Neural crest cell (in vitro differentiated cells): ENCODE results near the gene ZNF366. TPM values are rescaled to one million over a fixed set of nuclear protein-coding genes. Genes with fewer than 3 reads are reported as not detected.

ENCODE experiments used
- DNase-seq: peaks from one replicate; pipeline ENCODE4 v3.0.0; 2021; ENCODE audit warnings: low read depth, mixed read lengths, low spot score
- H3K27ac Mint-ChIP-seq: one replicate; pipeline ENCODE4 v1.8.0; 2021; ENCODE audit warnings: mild to moderate bottlenecking, mixed read lengths; ENCODE audit not compliant: unreplicated experiment
- H3K27me3 Mint-ChIP-seq: 2 replicates; pipeline ENCODE4 v1.8.0; 2021; ENCODE audit warnings: low read depth, mild to moderate bottlenecking, mixed read lengths
- H3K36me3 Mint-ChIP-seq: 2 replicates; pipeline ENCODE4 v1.8.0; 2021; ENCODE audit warnings: low read depth, mild to moderate bottlenecking, mixed read lengths
- H3K4me1 Mint-ChIP-seq: 2 replicates; pipeline ENCODE4 v1.8.0; 2021; ENCODE audit warnings: mixed read lengths
- H3K4me3 Mint-ChIP-seq: one replicate; pipeline ENCODE4 v1.8.0; 2021; ENCODE audit warnings: mild to moderate bottlenecking, mixed read lengths
- H3K9me3 Mint-ChIP-seq: 2 replicates; pipeline ENCODE4 v1.8.0; 2021; ENCODE audit warnings: mixed read lengths
- total RNA-seq: library from RNA; stranded (reverse); gene quantifications from 2 replicates; pipeline ENCODE4 v1.2.1, GENCODE V29; 2021
- TF ChIP-seq, protein P1 (sequence below): fragments of 200-600 bp; sonication (generic); conservative IDR thresholded peaks from 2 replicates; pipeline ENCODE4 v1.5.0; 2021; ENCODE audit warnings: antibody characterized with exemption, mild to moderate bottlenecking

ZNF366 gene
- total RNA-seq, 1 donor from 2014 or later = not detected

DNA sequence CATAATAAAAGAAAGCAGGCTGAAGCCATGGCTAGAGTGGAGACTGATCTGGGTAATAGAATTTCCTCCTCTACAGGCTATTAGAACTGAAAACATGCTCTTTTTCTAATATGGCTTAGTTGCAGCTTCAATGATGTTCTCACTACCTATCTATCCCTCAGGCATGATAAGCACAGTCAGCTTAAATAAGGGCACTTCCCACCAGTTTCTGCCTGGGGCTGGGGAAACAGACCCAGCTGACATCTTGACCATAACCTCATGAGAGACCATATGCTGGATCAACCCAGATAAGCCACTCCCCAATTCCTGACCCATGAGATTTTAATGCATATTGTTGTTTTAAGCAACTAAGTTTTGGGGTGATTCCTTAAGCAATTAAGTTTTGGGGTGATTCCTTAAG is 81.2 kb downstream of the ZNF366 start:
- TF ChIP-seq, protein P1, sequence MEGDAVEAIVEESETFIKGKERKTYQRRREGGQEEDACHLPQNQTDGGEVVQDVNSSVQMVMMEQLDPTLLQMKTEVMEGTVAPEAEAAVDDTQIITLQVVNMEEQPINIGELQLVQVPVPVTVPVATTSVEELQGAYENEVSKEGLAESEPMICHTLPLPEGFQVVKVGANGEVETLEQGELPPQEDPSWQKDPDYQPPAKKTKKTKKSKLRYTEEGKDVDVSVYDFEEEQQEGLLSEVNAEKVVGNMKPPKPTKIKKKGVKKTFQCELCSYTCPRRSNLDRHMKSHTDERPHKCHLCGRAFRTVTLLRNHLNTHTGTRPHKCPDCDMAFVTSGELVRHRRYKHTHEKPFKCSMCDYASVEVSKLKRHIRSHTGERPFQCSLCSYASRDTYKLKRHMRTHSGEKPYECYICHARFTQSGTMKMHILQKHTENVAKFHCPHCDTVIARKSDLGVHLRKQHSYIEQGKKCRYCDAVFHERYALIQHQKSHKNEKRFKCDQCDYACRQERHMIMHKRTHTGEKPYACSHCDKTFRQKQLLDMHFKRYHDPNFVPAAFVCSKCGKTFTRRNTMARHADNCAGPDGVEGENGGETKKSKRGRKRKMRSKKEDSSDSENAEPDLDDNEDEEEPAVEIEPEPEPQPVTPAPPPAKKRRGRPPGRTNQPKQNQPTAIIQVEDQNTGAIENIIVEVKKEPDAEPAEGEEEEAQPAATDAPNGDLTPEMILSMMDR = no peak
- H3K27me3 Mint-ChIP-seq = no peaks in the 10 kb centered on the region

DNA sequence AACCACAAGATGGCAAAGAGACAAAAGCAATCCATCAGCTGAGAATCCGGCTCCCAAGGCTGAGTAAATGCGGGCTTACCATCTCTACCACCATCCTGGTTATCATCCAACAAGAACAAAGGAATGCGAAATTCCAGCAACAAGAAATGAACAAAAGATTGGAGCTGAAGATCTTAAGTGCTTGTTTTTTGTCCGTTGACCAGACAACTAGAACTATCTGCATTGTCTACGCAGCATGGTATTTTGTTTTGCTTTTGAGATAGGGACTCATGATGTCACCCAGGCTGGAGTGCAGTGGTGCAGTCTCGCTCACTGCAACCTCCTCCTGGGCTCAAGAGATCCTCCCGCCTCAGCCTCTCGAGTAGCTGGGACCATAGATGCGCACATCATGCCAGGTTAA is 88.9 kb downstream of the ZNF366 start:
- Mint-ChIP-seq H3K9me3 (peaks cover 2% of the 10 kb centered on the region), H3K36me3 (no peaks in the 10 kb centered on the region), H3K4me3 (no peak overlapping the region), H3K27me3 (no peaks in the 10 kb centered on the region), H3K4me1 (no peaks in the 10 kb centered on the region), H3K27ac (no peak overlapping the region)
- TF ChIP-seq, protein P1 = no peak
- no peak for DNase-seq

More for the DNA sequence above, 81.2 kb downstream of the ZNF366 start:
- H3K36me3 Mint-ChIP-seq = no peaks in the 10 kb centered on the region
- peaks cover 10% of the 10 kb centered on the region for H3K4me1 Mint-ChIP-seq
- H3K27ac Mint-ChIP-seq = no peak overlapping the region
- no peak for DNase-seq
- H3K4me3 Mint-ChIP-seq = no peak overlapping the region
- peaks cover 2% of the 10 kb centered on the region for H3K9me3 Mint-ChIP-seq

DNA sequence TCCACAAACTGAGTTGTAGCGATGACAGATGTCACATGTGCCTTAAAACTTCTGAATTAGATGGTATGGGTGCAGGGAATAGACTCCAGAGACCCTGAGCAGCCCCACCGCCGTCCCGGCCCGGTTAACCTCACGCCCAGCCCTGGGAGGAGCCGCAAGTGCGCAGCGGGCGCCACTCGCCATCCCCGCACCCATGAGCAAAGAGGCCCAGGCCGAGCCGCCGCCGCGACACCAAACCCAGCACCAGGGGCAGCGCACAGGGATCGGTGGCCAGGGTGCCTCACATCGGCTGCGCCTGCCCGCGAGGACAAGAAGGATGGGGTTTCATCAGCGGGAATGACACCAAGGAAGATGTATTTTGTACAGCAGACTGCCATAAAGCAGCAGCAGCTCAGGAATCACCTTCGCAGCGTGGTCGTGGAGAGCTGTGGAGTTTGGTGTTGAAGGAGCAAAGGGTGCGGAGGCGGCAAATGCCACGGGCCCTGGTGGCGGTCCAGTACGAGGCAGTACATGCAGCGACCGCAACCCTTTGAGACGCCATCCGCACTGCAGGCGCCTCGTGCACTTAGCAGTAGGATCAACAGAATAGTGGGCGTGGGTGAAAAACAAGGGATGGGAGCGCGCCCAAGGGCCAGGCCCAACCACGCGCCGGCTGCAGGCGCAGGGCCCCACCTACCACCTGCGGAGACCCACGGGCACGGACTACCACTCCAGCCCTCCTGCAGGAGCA is 89.7 kb downstream of the ZNF366 start:
- no peaks in the 10 kb centered on the region for H3K36me3 Mint-ChIP-seq
- TF ChIP-seq, protein P1 = no peak
- H3K4me3 Mint-ChIP-seq = no peak overlapping the region
- H3K27me3 Mint-ChIP-seq = no peaks in the 10 kb centered on the region
- H3K9me3 Mint-ChIP-seq = no peaks in the 10 kb centered on the region
- DNase-seq = no peak
- H3K27ac Mint-ChIP-seq = no peak overlapping the region
- no peaks in the 10 kb centered on the region for H3K4me1 Mint-ChIP-seq

DNA sequence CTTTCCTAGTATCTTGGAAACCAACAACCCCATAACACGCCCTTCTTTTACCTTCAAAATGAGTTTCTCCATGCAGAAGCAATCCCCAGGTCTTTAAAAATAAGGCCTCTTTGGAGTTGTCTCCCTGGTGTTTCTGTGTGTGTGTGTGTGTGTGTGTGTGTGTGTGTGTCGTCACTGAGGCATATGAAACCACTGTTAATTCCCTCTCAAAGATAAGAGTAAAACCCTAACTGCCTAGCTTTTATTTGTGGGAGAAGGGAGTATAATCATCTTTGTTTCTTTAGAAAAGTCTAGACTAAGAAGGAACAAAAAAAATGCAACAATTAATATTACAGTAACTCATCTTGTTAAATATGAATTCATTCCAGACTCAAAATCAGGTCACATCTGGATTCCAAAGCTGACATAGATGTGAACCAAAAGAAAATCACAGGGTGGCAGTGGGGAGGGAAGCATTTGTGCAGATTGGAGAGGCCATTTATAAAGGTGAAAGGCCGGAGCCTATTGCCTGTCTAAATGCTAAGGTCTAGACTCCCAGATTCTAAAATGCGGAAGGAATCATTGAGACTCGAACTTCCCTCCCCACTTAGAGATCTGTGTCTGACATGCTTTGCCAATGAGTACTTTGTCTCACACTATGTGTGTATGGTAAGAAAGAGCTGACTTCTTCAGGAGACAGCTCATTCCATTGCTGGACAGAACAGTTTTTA is 91.4 kb downstream of the ZNF366 start:
- no peaks in the 10 kb centered on the region for H3K4me1 Mint-ChIP-seq
- no peak overlapping the region for H3K4me3 Mint-ChIP-seq
- no peak overlapping the region for H3K27ac Mint-ChIP-seq
- no peaks in the 10 kb centered on the region for H3K36me3 Mint-ChIP-seq
- no peaks in the 10 kb centered on the region for H3K27me3 Mint-ChIP-seq
- TF ChIP-seq, protein P1 = no peak
- H3K9me3 Mint-ChIP-seq = no peaks in the 10 kb centered on the region
- DNase-seq = no peak

DNA sequence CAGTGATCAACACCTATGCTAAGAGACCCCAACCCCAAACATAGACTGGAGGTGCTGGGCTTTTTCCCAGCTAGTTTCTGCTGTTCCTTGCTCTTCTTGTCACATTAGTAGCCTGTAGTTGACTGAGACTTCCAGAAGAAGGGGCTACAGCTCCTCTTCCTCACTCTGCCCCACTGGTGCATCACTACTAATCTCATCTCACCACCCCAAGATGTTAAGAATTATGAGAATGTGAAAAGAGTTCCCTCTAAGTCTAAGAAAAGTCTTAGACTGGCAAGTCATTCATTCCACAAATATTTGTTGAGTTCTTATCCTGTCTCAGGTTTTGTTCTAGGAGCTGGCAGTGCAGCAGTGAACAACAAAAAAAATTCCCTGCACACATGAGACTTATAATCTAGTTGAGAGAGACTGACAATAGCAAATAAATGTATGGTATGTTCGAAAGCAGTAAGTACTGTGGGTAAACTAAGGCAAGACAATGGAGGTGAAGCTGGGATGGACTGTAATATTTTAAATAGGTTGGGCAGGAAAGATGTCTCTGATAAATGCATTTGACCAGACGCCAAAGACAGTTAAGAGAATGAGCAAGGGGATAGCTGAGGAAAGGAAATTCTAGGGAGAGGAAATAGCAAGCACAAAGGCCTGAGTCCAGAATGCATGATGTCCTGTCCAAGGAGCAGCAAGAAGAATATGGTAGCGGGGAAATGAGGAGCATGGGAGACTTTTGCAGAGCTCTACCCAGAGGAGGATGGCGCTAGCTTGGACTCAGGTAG is 94.7 kb downstream of the ZNF366 start:
- TF ChIP-seq, protein P1 = no peak
- no peak for DNase-seq
- Mint-ChIP-seq H3K27ac (no peak overlapping the region), H3K9me3 (no peaks in the 10 kb centered on the region), H3K4me3 (no peak overlapping the region), H3K36me3 (no peaks in the 10 kb centered on the region), H3K27me3 (no peaks in the 10 kb centered on the region), H3K4me1 (no peaks in the 10 kb centered on the region)
